Activated CD4-positive, alpha-beta memory T cell treated with anti-CD3 and anti-CD28 coated beads for 36 hours (primary cell): ENCODE data around the gene CNOT1. TPM values are rescaled to one million over a fixed set of nuclear protein-coding genes. Genes with fewer than 3 reads are reported as not detected.
"Not testable (repeated sequence)": the region's sequence is repeated elsewhere in the genome, so short reads cannot be mapped to it uniquely, and the experiment has no call there.

ENCODE experiments used
- CTCF ChIA-PET: fragments of 350-600 bp; sonication (Branson Sonifier 250); formaldehyde crosslinking; loops from one replicate; lab custom pipeline; 2021; ENCODE audit warnings: antibody characterized with exemption, inconsistent platforms; lab: Charles Lee
- POLR2A ChIA-PET: fragments of 350-600 bp; sonication (Branson Sonifier 250); formaldehyde crosslinking; loops from one replicate; lab custom pipeline; 2021; ENCODE audit warnings: antibody characterized with exemption; lab: Charles Lee
- DNase-seq: peaks from one replicate; pipeline ENCODE4 v3.0.0-alpha.2; 2020
- H3K27ac Mint-ChIP-seq: one replicate; pipeline ENCODE4 v1.8.0; 2021; ENCODE audit warnings: mixed read lengths
- H3K27me3 Mint-ChIP-seq: one replicate; pipeline ENCODE4 v1.8.0; 2021; ENCODE audit warnings: mixed read lengths
- H3K36me3 Mint-ChIP-seq: one replicate; pipeline ENCODE4 v1.8.0; 2021; ENCODE audit warnings: mixed read lengths
- H3K4me1 Mint-ChIP-seq: one replicate; pipeline ENCODE4 v1.8.0; 2021; ENCODE audit warnings: low read depth, mixed read lengths
- H3K4me3 Mint-ChIP-seq: one replicate; pipeline ENCODE4 v1.8.0; 2021; ENCODE audit warnings: mild to moderate bottlenecking, mixed read lengths
- H3K9me3 Mint-ChIP-seq: one replicate; pipeline ENCODE4 v1.8.0; 2021; ENCODE audit warnings: mixed read lengths
- intact Hi-C: fragments of 100-400 bp; cut with micrococcal nuclease; formaldehyde crosslinking; loops from one replicate; pipeline ENCODE4 v1.15.1; 2023
- total RNA-seq, 2 experiments: library from RNA; stranded (reverse); gene quantifications; one replicate each; pipeline ENCODE4 v1.2.3, GENCODE V29; 2021

Gene CNOT1
- total RNA-seq, 2 experiments from 2014 or later: 230 to 242 TPM

GRCh38 chr16:58636466-58636865, 6.8 kb upstream of the CNOT1 start:
- Mint-ChIP-seq H3K9me3 (no peaks in the 10 kb centered on the region), H3K27me3 (peaks cover 2% of the 10 kb centered on the region), H3K4me1 (no peaks in the 10 kb centered on the region), H3K27ac (no peak overlapping the region), H3K4me3 (no peak overlapping the region), H3K36me3 (no peaks in the 10 kb centered on the region)
- intact Hi-C loops: no loop called here
- ChIA-PET POLR2A (no interaction called here), CTCF (no interaction called here)
- DNase-seq: no peak

DNA sequence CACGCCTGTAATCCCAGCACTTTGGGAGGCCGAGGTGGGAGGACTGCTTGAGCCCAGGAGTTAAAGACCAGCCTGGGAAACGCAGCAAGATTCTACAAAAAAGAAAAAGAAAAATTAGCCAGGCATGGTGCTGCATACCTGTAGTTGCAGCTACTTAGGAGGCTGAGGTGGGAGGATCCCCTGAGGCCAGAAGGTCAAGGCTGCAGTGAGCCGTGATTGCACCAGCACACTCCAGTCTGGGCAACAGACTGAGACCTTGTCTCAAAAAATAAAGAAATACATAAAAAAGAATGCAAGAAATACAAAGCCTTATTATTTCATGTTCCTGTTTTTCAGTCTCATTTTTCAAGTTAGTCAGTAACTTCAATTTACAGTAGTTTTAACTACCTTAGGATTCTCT, 5.9 kb upstream of the CNOT1 start:
- Mint-ChIP-seq H3K27ac (no peak overlapping the region), H3K4me3 (no peak overlapping the region), H3K36me3 (no peaks in the 10 kb centered on the region), H3K4me1 (peaks cover 2% of the 10 kb centered on the region), H3K27me3 (peaks cover 2% of the 10 kb centered on the region), H3K9me3 (no peaks in the 10 kb centered on the region)
- ChIA-PET POLR2A (no interaction called here), CTCF (no interaction called here)
- intact Hi-C loops: no loop called here
- DNase-seq: no peak

DNA sequence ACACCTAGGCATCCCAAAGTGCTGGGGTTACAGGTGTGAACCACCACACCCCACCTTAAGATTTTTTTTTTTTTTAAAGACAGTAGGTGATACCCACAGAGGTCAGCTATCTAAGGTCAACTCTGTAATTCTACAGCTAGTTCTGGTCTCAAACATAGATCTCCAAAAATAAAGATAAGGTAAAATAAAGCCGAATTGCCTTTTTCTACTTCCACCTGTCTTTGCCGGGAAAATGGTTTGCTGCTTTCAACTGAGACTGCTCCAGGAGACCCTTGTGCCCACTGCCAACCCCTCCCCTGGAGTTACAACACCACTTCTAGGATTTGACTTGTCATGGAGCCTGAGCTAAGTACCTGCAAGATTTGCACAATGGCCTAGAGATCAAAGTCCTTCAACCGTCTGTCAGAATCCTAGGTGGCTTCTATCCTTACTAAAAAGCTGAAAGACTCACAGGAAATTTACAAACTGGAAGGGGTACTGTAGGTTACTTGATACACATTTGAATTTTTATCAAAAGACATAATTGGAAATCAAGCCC, 4.7 kb upstream of the CNOT1 start:
- intact Hi-C loops: no loop called here
- Mint-ChIP-seq H3K4me3 (no peak overlapping the region), H3K27me3 (peaks cover 3% of the 10 kb centered on the region), H3K27ac (no peak overlapping the region), H3K9me3 (no peaks in the 10 kb centered on the region), H3K36me3 (peaks cover 4% of the 10 kb centered on the region), H3K4me1 (peaks cover 7% of the 10 kb centered on the region)
- CTCF ChIA-PET: no interaction called here
- DNase-seq: no peak
- POLR2A ChIA-PET: no interaction called here

DNA sequence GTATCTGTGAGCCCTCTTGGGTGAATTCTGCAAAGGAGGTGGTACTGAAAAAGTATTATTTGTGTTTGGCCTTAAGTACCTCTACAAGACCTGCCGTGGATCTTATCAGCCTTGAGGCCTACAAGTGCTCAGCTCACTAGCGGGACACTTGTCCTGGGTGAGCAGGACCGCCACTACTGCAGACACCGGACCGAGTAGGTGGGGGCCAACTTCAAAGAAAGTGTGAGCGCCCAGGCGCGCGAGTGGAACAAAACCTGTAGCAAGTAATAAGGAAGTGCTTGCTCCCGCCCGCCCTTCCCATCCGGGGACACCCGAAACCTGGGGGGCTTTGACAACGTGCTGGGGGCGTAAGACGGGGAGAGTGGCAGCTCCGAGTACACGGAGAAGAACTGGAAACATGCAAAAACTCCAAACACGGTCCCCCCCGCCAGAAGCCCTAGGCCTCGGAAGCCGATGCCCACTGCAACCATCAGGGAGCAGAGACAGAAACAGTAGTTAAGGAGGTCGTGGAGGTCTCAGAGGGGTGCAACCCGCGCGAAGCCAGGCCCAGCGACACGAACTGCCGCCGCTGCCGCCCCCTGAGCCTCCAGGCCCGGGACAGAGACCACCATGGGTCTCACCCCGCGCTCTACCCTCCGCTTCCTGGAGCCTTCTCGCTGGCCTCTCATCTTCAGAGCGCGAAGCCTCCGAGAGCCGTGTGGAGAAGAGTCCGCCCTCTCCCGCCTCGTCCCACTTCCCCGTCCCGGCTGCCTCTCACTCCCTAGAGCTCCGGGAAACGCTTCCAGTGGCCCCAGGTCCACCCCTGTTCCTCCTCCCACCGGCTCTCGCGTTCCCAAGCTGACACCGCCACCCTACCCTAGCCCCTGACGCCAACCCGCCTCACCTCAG, 537 bp downstream of the CNOT1 start:
- peaks cover 20% of the 10 kb centered on the region for H3K36me3 Mint-ChIP-seq
- no peaks in the 10 kb centered on the region for H3K9me3 Mint-ChIP-seq
- intact Hi-C loops: loop anchor here (1.0 kb wide), 1 partner anchor 127 kb away; no protein-coding TSS in a partner anchor
- POLR2A ChIA-PET: interaction anchor here (0.6 to 1.4 kb wide), 5 partner anchors 14 to 127 kb away, joined by 3 to 4 read pairs (median 3); no protein-coding TSS in a partner anchor
- H3K4me3 Mint-ChIP-seq: peak overlapping the region; percentile 89
- H3K27me3 Mint-ChIP-seq: peaks cover 1% of the 10 kb centered on the region
- peak overlapping the region; percentile 99 for H3K27ac Mint-ChIP-seq
- CTCF ChIA-PET: interaction anchor here (2.1 kb wide), 1 partner anchor 127 kb away, joined by 9 read pairs; no protein-coding TSS in a partner anchor
- H3K4me1 Mint-ChIP-seq: peaks cover 30% of the 10 kb centered on the region
- peak; percentile 73 for DNase-seq

DNA sequence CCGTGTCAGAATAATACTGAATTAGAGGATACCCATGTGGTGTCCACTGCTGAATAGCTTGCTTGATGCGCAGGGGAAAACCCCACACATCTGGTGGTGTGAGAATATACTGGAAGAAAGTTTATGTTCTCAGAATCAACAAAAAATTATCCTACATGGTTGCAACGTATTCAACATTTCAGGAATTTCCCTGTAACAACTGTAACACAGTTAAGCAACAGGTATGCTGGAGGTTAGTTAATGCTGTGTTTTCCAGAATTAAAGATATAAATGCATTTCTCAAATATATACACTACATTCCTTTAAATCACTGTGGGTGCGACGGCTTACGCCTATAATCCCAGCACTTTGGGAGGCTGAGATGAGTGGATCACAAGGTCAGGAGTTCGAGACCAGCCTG, 5.4 kb downstream of the CNOT1 start:
- H3K27me3 Mint-ChIP-seq: no peaks in the 10 kb centered on the region
- no peak overlapping the region for H3K27ac Mint-ChIP-seq
- no peaks in the 10 kb centered on the region for H3K9me3 Mint-ChIP-seq
- no peak for DNase-seq
- peaks cover 34% of the 10 kb centered on the region for H3K36me3 Mint-ChIP-seq
- peaks cover 35% of the 10 kb centered on the region for H3K4me1 Mint-ChIP-seq
- H3K4me3 Mint-ChIP-seq: no peak overlapping the region
- intact Hi-C loops: no loop called here
- POLR2A ChIA-PET: no interaction called here
- CTCF ChIA-PET: no interaction called here

- H3K4me3 Mint-ChIP-seq: no peak overlapping the region
- H3K36me3 Mint-ChIP-seq: peaks cover 35% of the 10 kb centered on the region
- no peak overlapping the region for H3K27ac Mint-ChIP-seq
- H3K9me3 Mint-ChIP-seq: no peaks in the 10 kb centered on the region
- DNase-seq: no peak
- H3K27me3 Mint-ChIP-seq: no peaks in the 10 kb centered on the region
- ChIA-PET POLR2A (no interaction called here), CTCF (no interaction called here)
- intact Hi-C loops: no loop called here
- H3K4me1 Mint-ChIP-seq: peaks cover 30% of the 10 kb centered on the region
Observed at GRCh38 chr16:58620396-58620795, 9.2 kb downstream of the CNOT1 start.

- DNase-seq: no peak
- ChIA-PET POLR2A (interaction anchor here (1.1 kb wide), 1 partner anchor 13 kb away, joined by 3 read pairs; no protein-coding TSS in a partner anchor), CTCF (interaction anchor here (1.1 kb wide), 1 partner anchor 142 kb away, joined by 3 read pairs; no protein-coding TSS in a partner anchor)
- Mint-ChIP-seq H3K36me3 (peaks cover 26% of the 10 kb centered on the region), H3K9me3 (no peaks in the 10 kb centered on the region), H3K27me3 (no peaks in the 10 kb centered on the region), H3K27ac (peak overlapping the region; percentile 60), H3K4me1 (peaks cover 25% of the 10 kb centered on the region), H3K4me3 (no peak overlapping the region)
- intact Hi-C loops: loop anchor here (1.0 kb wide), 1 partner anchor 15 kb away; no protein-coding TSS in a partner anchor
Observed at GRCh38 chr16:58615280-58615679, 14.3 kb downstream of the CNOT1 start.

DNA sequence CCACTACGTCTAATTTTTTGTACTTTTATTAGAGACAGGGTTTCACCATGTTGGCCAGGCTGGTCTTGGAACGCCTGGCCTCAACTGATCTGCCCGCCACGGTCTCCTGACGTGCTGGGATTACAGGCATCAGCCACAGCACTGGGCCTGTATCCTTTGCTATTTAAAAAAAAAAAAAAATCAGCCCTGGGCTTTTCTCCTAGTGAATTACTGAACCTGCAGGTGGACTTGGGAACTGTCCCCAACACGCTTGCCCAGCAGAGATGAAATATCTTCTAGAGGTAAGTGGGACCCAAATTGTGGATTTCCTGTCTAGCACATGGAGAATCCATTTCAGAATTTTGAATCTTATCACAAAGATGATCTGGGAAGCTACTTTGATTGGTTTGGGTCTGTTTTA, 14.8 kb downstream of the CNOT1 start:
- ChIA-PET CTCF (interaction anchor here (1.1 kb wide), 1 partner anchor 143 kb away, joined by 3 read pairs; no protein-coding TSS in a partner anchor), POLR2A (interaction anchor here (1.1 kb wide), 1 partner anchor 14 kb away, joined by 3 read pairs; no protein-coding TSS in a partner anchor)
- H3K27ac Mint-ChIP-seq: peak overlapping the region; percentile 60
- DNase-seq: no peak
- H3K4me1 Mint-ChIP-seq: peaks cover 21% of the 10 kb centered on the region
- no peaks in the 10 kb centered on the region for H3K9me3 Mint-ChIP-seq
- peaks cover 22% of the 10 kb centered on the region for H3K36me3 Mint-ChIP-seq
- H3K27me3 Mint-ChIP-seq: no peaks in the 10 kb centered on the region
- no peak overlapping the region for H3K4me3 Mint-ChIP-seq
- intact Hi-C loops: loop anchor here (1.0 kb wide), 1 partner anchor 15 kb away; no protein-coding TSS in a partner anchor

DNA sequence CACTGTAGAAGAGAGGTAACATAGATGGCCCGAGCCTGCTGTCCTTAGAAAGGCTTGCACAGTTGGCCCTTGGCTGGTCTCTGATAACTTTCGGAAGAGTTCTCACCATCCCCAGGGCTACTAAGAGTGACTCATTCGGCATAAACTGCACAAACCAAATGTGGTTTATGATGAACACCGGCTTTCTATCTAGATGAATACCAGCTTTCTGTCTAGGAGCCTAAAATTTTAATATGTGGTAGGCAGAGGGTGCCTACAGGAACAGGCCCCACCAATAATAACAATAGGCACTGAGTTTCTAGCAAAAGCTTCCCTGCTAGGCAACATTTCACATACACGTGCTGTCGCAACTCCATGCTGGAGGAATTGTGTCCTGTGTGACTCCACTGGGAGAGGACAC, 15.4 kb downstream of the CNOT1 start:
- no peaks in the 10 kb centered on the region for H3K27me3 Mint-ChIP-seq
- no peak overlapping the region for H3K4me3 Mint-ChIP-seq
- no peaks in the 10 kb centered on the region for H3K9me3 Mint-ChIP-seq
- intact Hi-C loops: no loop called here
- peaks cover 18% of the 10 kb centered on the region for H3K36me3 Mint-ChIP-seq
- ChIA-PET CTCF (interaction anchor here (1.1 kb wide), 1 partner anchor 143 kb away, joined by 3 read pairs; no protein-coding TSS in a partner anchor), POLR2A (no interaction called here)
- no peak for DNase-seq
- peaks cover 19% of the 10 kb centered on the region for H3K4me1 Mint-ChIP-seq
- H3K27ac Mint-ChIP-seq: no peak overlapping the region

DNA sequence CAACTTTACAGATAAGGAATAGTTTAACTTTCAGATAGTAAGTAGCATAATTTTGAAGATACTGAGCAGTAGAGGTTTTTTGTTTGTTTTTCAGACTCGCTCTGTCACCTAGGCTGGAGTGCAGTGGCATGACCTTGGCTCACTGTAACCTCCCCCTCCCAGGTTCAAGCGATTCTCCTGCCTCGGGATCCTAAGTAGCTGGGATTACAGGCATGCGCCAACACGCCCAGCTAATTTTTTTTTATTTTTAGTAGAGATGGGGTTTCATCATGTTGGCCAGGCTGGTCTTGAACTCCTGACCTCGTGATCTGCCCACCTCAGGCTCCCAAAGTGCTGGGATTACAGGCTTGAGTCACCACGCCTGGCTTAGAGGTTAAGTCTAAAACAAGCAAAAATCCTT, 16.7 kb downstream of the CNOT1 start:
- CTCF ChIA-PET, H3K4me3 Mint-ChIP-seq, H3K27me3 Mint-ChIP-seq, intact Hi-C loops, POLR2A ChIA-PET, H3K27ac Mint-ChIP-seq, DNase-seq, H3K9me3 Mint-ChIP-seq: not testable (repeated sequence)
- Mint-ChIP-seq H3K4me1 (peaks cover 24% of the 10 kb centered on the region), H3K36me3 (peaks cover 23% of the 10 kb centered on the region)

GRCh38 chr16:58608601-58609136, 21.0 kb downstream of the CNOT1 start:
- Mint-ChIP-seq H3K36me3 (peaks cover 15% of the 10 kb centered on the region), H3K27me3 (no peaks in the 10 kb centered on the region), H3K4me1 (peaks cover 28% of the 10 kb centered on the region), H3K27ac (no peak overlapping the region), H3K4me3 (no peak overlapping the region), H3K9me3 (no peaks in the 10 kb centered on the region)
- ChIA-PET CTCF (no interaction called here), POLR2A (no interaction called here)
- no peak for DNase-seq
- intact Hi-C loops: no loop called here

GRCh38 chr16:58605562-58605961, 24.1 kb downstream of the CNOT1 start:
- intact Hi-C loops: no loop called here
- H3K4me1 Mint-ChIP-seq: peaks cover 41% of the 10 kb centered on the region

More at GRCh38 chr16:58605562-58605961, 24.1 kb downstream of the CNOT1 start:
- Mint-ChIP-seq H3K27ac (no peak overlapping the region), H3K36me3 (peaks cover 15% of the 10 kb centered on the region), H3K9me3 (no peaks in the 10 kb centered on the region), H3K4me3 (no peak overlapping the region), H3K27me3 (no peaks in the 10 kb centered on the region)
- CTCF ChIA-PET: no interaction called here
- DNase-seq: no peak
- POLR2A ChIA-PET: no interaction called here
